Ovary (tissue), 9 donors: ENCODE results near the gene AKAP12. TPM values are rescaled to one million over a fixed set of nuclear protein-coding genes. Genes with fewer than 3 reads are reported as not detected.

ENCODE experiments used
- DNase-seq, 5 donors: peaks; one replicate each; pipeline ENCODE4 v3.0.0-alpha.2; 2019 to 2020
- H3K27ac ChIP-seq, 2 donors: fragments of 200-600 bp; one replicate each; pipeline versions ENCODE4 v1.5.1 to v1.8.0; 2019 to 2022
- H3K27me3 ChIP-seq: fragments of 200-600 bp; one replicate; pipeline ENCODE4 v1.8.0; 2022
- H3K36me3 ChIP-seq: fragments of 200-600 bp; sonication (generic); one replicate; pipeline ENCODE4 v1.5.1; 2019
- H3K4me1 ChIP-seq: one replicate; pipeline ENCODE4 v1.8.1; 2013; ENCODE audit warnings: mild to moderate bottlenecking, moderate library complexity; ENCODE audit not compliant: insufficient read depth
- H3K4me3 ChIP-seq: fragments of 200-600 bp; sonication (generic); one replicate; pipeline ENCODE4 v1.5.1; 2017
- H3K9me3 ChIP-seq, 2 donors: fragments of 200-600 bp in 1 of 2; sonication (generic) in 1 of 2; one replicate each; pipeline versions ENCODE4 v1.5.1 to v1.8.1; 2013 to 2019; ENCODE audit warnings: mild to moderate bottlenecking in 1 of 2, moderate library complexity in 1 of 2
- CTCF ChIP-seq, 3 donors: fragments of 450-650 bp in 2 of 3; fragments of 200-600 bp in 1 of 3; IDR thresholded peaks; one replicate each; pipeline versions ENCODE4 v1.5.1 to v1.8.0; 2016 to 2022; ENCODE audit warnings: antibody characterized with exemption in 3 of 3, mild to moderate bottlenecking in 1 of 3
- EP300 ChIP-seq: sonication (generic); formaldehyde crosslinking; IDR thresholded peaks from one replicate; pipeline ENCODE4 v1.6.1; 2017; ENCODE audit warnings: antibody characterized with exemption
- POLR2A ChIP-seq: fragments of 450-650 bp; IDR thresholded peaks from one replicate; pipeline ENCODE4 v1.6.1; 2017; ENCODE audit warnings: antibody characterized with exemption, mild to moderate bottlenecking, moderate library complexity
- WGBS, 3 donors: extraction: QIAGEN DNeasy Blood & Tissue Kit in 1 of 3; methylation state at CpG; one replicate each; pipeline versions ENCODE4 v1.1.5 to v1.1.7; 2013 to 2017; 5-methylcytosine and 5-hydroxymethylcytosine counted together
- intact Hi-C, 4 donors: fragments of 100-400 bp; cut with DNase I; formaldehyde crosslinking; loops; one replicate each; pipeline versions ENCODE4 v1.11.0 to v1.15.1; 2022 to 2023
- polyA plus RNA-seq, 2 donors: library from polyadenylated mRNA; stranded (reverse); fragments of 200-250 nt in 1 of 2; fragments of 350-450 nt in 1 of 2; fragmentation: Illumina TruSeq in 1 of 2; extraction: RNeasy Lipid Tissue Mini Kit (QIAGEN cat#74804) in 1 of 2; gene quantifications; one replicate each; pipeline ENCODE4 v1.2.3, GENCODE V29; 2013 to 2014
- total RNA-seq, 7 donors: library from RNA; depleted of rRNA in 2 of 7; stranded (reverse); fragments of >200 nt in 2 of 7; fragmentation: NEBNext Ultra II Directional in 3 of 7; extraction: Animal tissue kit (Norgen Biotek cat#: 25700) in 3 of 7; gene quantifications; one replicate each; pipeline versions ENCODE4 v1.1.0 to v1.2.4, GENCODE V29; 2016 to 2023
- donor health status: DM: no; HTN: no; CAD: no; lungs with moderate emphysema.
- donor health status: DM: no; HTN: no; CAD: no.
- donor health status: Bipolar disorder and iron deficiency.
- donor health status: DM: yes; HTN: yes; CAD: no.
- donor health status: DM: no; HTN: no; CAD: no.
- donor health status: DM: yes; HTN: yes; CAD: no.

AKAP12 gene
- total and polyA plus RNA-seq, 9 donors: 67.2 to 246 (median 125) TPM

- no peak overlapping the region for H3K27ac ChIP-seq
- TF ChIP-seq CTCF (IDR thresholded peaks at IDR 0.05) (no peak), POLR2A (no peak), EP300 (no peak)
- intact Hi-C loops: loop anchor here in 1 of 4 donors (10.0 kb wide), 1 partner anchor 358 kb away; no protein-coding TSS in a partner anchor
- peaks cover 7% of the 10 kb centered on the region for H3K4me1 ChIP-seq
- H3K4me3 ChIP-seq: no peak overlapping the region
- DNase-seq: no peak
- no peaks in the 10 kb centered on the region for H3K36me3 ChIP-seq
- no peaks in the 10 kb centered on the region for H3K27me3 ChIP-seq
- 65 to 84% (median 75%) methylated on average over 6 of the region's 6 CpGs for WGBS, 3 donors
- no peaks in the 10 kb centered on the region for H3K9me3 ChIP-seq
Observed at GRCh38 chr6:151252634-151253033, 12.9 kb downstream of the AKAP12 start.

- H3K4me1 ChIP-seq: peaks cover 5% of the 10 kb centered on the region
- no peak overlapping the region for H3K4me3 ChIP-seq
- no peak for DNase-seq
- no peak for TF ChIP-seq CTCF (IDR thresholded peaks at IDR 0.05)
- no peak for TF ChIP-seq POLR2A
- no peak for TF ChIP-seq EP300
- intact Hi-C loops: loop anchor here in 1 of 4 donors (10.0 kb wide), 1 partner anchor 360 kb away; no protein-coding TSS in a partner anchor
- H3K27me3 ChIP-seq: no peaks in the 10 kb centered on the region
- no peaks in the 10 kb centered on the region for H3K9me3 ChIP-seq
- no peaks in the 10 kb centered on the region for H3K36me3 ChIP-seq
- 65 to 72% (median 66%) methylated on average over 13 to 14 of the region's 14 CpGs for WGBS, 3 donors
- H3K27ac ChIP-seq: no peak overlapping the region
Observed at GRCh38 chr6:151254451-151255081, 14.8 kb downstream of the AKAP12 start.

- Histone ChIP-seq H3K36me3 (no peaks in the 10 kb centered on the region), H3K27ac (no peak overlapping the region), H3K4me3 (no peak overlapping the region), H3K9me3 (no peaks in the 10 kb centered on the region), H3K27me3 (no peaks in the 10 kb centered on the region), H3K4me1 (peaks cover 5% of the 10 kb centered on the region)
- intact Hi-C loops: loop anchor here in 1 of 4 donors (10.0 kb wide), 1 partner anchor 361 kb away; no protein-coding TSS in a partner anchor
- TF ChIP-seq EP300 (no peak), CTCF (IDR thresholded peaks at IDR 0.05) (no peak), POLR2A (no peak)
- WGBS, 3 donors: 64 to 78% (median 77%) methylated on average over 3 of the region's 3 CpGs
- no peak for DNase-seq
Observed at GRCh38 chr6:151255811-151256210, 16.0 kb downstream of the AKAP12 start.

GRCh38 chr6:151257985-151258445 is 18.2 kb downstream of the AKAP12 start:
- Histone ChIP-seq H3K9me3 (no peaks in the 10 kb centered on the region), H3K27me3 (no peaks in the 10 kb centered on the region), H3K4me3 (no peak overlapping the region), H3K4me1 (peaks cover 5% of the 10 kb centered on the region), H3K36me3 (no peaks in the 10 kb centered on the region), H3K27ac (no peak overlapping the region)
- intact Hi-C loops: loop anchor here in 1 of 4 donors (10.0 kb wide), 1 partner anchor 363 kb away; no protein-coding TSS in a partner anchor
- WGBS, 3 donors: 9 to 10% (median 9%) methylated on average over 4 of the region's 4 CpGs
- no peak for TF ChIP-seq POLR2A
- no peak for TF ChIP-seq CTCF (IDR thresholded peaks at IDR 0.05)
- no peak for TF ChIP-seq EP300
- no peak for DNase-seq
